ENCODE results near the gene SMURF2. TPM values are rescaled to one million over a fixed set of nuclear protein-coding genes. Genes with fewer than 3 reads are reported as not detected.

Gene SMURF2
- total RNA-seq, 1 donor from 2014 or later, result 33.3 TPM

- H3K9me3 Mint-ChIP-seq (ENCODE audit: unreplicated experiment), result no peaks in the 10 kb centered on the region
- H3K4me1 Mint-ChIP-seq (ENCODE audit: low read depth, unreplicated experiment), result no peaks in the 10 kb centered on the region
- no peak overlapping the region for H3K27ac Mint-ChIP-seq (ENCODE audit: unreplicated experiment)
- H3K36me3 Mint-ChIP-seq (ENCODE audit: unreplicated experiment), result no peaks in the 10 kb centered on the region
- DNase-seq, result no peak
- H3K4me3 Mint-ChIP-seq (ENCODE audit: unreplicated experiment), result no peak overlapping the region
- H3K27me3 Mint-ChIP-seq (ENCODE audit: unreplicated experiment), result no peaks in the 10 kb centered on the region
- TF ChIP-seq CTCF (IDR thresholded peaks at IDR 0.05; ENCODE audit: partially characterized antibody, unreplicated experiment), result no peak
These were observed 26.3 kb downstream of the SMURF2 start for GRCh38 chr17:64635647-64636305.

GRCh38 chr17:64634218-64634617, 27.9 kb downstream of the SMURF2 start:
- H3K27me3 Mint-ChIP-seq (ENCODE audit: unreplicated experiment), result no peaks in the 10 kb centered on the region
- no peaks in the 10 kb centered on the region for H3K4me1 Mint-ChIP-seq (ENCODE audit: low read depth, unreplicated experiment)
- H3K27ac Mint-ChIP-seq (ENCODE audit: unreplicated experiment), result no peak overlapping the region

GRCh38 chr17:64632606-64633005, 29.5 kb downstream of the SMURF2 start:
- no peaks in the 10 kb centered on the region for H3K27me3 Mint-ChIP-seq (ENCODE audit: unreplicated experiment)
- DNase-seq, result no peak
- no peak overlapping the region for H3K27ac Mint-ChIP-seq (ENCODE audit: unreplicated experiment)
- H3K4me1 Mint-ChIP-seq (ENCODE audit: low read depth, unreplicated experiment), result no peaks in the 10 kb centered on the region
- no peaks in the 10 kb centered on the region for H3K9me3 Mint-ChIP-seq (ENCODE audit: unreplicated experiment)
- H3K36me3 Mint-ChIP-seq (ENCODE audit: unreplicated experiment), result no peaks in the 10 kb centered on the region
- no peak for TF ChIP-seq CTCF (IDR thresholded peaks at IDR 0.05; ENCODE audit: partially characterized antibody, unreplicated experiment)
- H3K4me3 Mint-ChIP-seq (ENCODE audit: unreplicated experiment), result no peak overlapping the region

More at GRCh38 chr17:64634218-64634617, 27.9 kb downstream of the SMURF2 start:
- H3K36me3 Mint-ChIP-seq (ENCODE audit: unreplicated experiment), result no peaks in the 10 kb centered on the region
- H3K9me3 Mint-ChIP-seq (ENCODE audit: unreplicated experiment), result no peaks in the 10 kb centered on the region
- DNase-seq, result no peak
- H3K4me3 Mint-ChIP-seq (ENCODE audit: unreplicated experiment), result no peak overlapping the region
- no peak for TF ChIP-seq CTCF (IDR thresholded peaks at IDR 0.05; ENCODE audit: partially characterized antibody, unreplicated experiment)

GRCh38 chr17:64632194-64632593, 29.9 kb downstream of the SMURF2 start:
- Mint-ChIP-seq H3K4me3 (ENCODE audit: unreplicated experiment) (no peak overlapping the region), H3K27me3 (ENCODE audit: unreplicated experiment) (no peaks in the 10 kb centered on the region), H3K27ac (ENCODE audit: unreplicated experiment) (no peak overlapping the region), H3K4me1 (ENCODE audit: low read depth, unreplicated experiment) (no peaks in the 10 kb centered on the region), H3K36me3 (ENCODE audit: unreplicated experiment) (no peaks in the 10 kb centered on the region), H3K9me3 (ENCODE audit: unreplicated experiment) (no peaks in the 10 kb centered on the region)
- no peak for DNase-seq
- no peak for TF ChIP-seq CTCF (IDR thresholded peaks at IDR 0.05; ENCODE audit: partially characterized antibody, unreplicated experiment)

- Mint-ChIP-seq H3K27me3 (ENCODE audit: unreplicated experiment) (no peaks in the 10 kb centered on the region), H3K36me3 (ENCODE audit: unreplicated experiment) (no peaks in the 10 kb centered on the region), H3K27ac (ENCODE audit: unreplicated experiment) (no peak overlapping the region), H3K4me3 (ENCODE audit: unreplicated experiment) (no peak overlapping the region), H3K9me3 (ENCODE audit: unreplicated experiment) (no peaks in the 10 kb centered on the region), H3K4me1 (ENCODE audit: low read depth, unreplicated experiment) (no peaks in the 10 kb centered on the region)
- no peak for DNase-seq
- TF ChIP-seq CTCF (IDR thresholded peaks at IDR 0.05; ENCODE audit: partially characterized antibody, unreplicated experiment), result no peak
These were observed 31.5 kb downstream of the SMURF2 start for GRCh38 chr17:64630309-64631223.
